Testis (tissue), 3 donors: ENCODE data around the gene AGPAT1. TPM values are rescaled to one million over a fixed set of nuclear protein-coding genes. Genes with fewer than 3 reads are reported as not detected.

Experiments used
- DNase-seq: peaks from one replicate; pipeline ENCODE4 v3.0.0-alpha.2; 2019
- H3K27ac ChIP-seq, 2 donors: fragments of 200-600 bp; sonication (generic); one replicate each; pipeline ENCODE4 v1.5.1; 2019
- H3K27me3 ChIP-seq: fragments of 200-600 bp; sonication (generic); one replicate; pipeline ENCODE4 v1.5.1; 2019
- H3K36me3 ChIP-seq: fragments of 200-600 bp; sonication (generic); one replicate; pipeline ENCODE4 v1.5.1; 2017; ENCODE audit warnings: low read depth; ENCODE audit errors: missing control alignments
- H3K4me1 ChIP-seq: fragments of 200-600 bp; sonication (generic); one replicate; pipeline ENCODE4 v1.5.1; 2019
- H3K4me3 ChIP-seq, 2 donors: fragments of 200-600 bp; sonication (generic); one replicate each; pipeline ENCODE4 v1.5.1; 2017 to 2019
- H3K9me3 ChIP-seq: fragments of 200-600 bp; sonication (generic); one replicate; pipeline ENCODE4 v1.5.1; 2017
- POLR2A ChIP-seq: fragments of 450-650 bp; IDR thresholded peaks from one replicate; pipeline ENCODE4 v1.6.1; 2017; ENCODE audit warnings: antibody characterized with exemption, mild to moderate bottlenecking, moderate library complexity
- WGBS, 2 donors: methylation state at CpG; one replicate each; pipeline ENCODE4 v1.1.5; 2018; 5-methylcytosine and 5-hydroxymethylcytosine counted together
- intact Hi-C: fragments of 100-400 bp; cut with DNase I; formaldehyde crosslinking; loops from one replicate; pipeline ENCODE4 v1.15.1; 2023; ENCODE audit warnings: low total_unique reads
- microRNA-seq, 2 donors: library from miRNA; unstranded; fragments of <30 nt; microRNA quantifications; one replicate each; pipeline ENCODE4, GENCODE V29; 2016; ENCODE audit warnings: borderline number of aligned reads in 2 of 2, borderline replicate concordance in 1 of 2
- polyA plus RNA-seq: library from polyadenylated mRNA; stranded (reverse); fragments of 350-450 nt; fragmentation: Illumina TruSeq; extraction: RNeasy Lipid Tissue Mini Kit (QIAGEN cat#74804); gene quantifications from one replicate; pipeline ENCODE4 v1.2.3, GENCODE V29; 2014; ENCODE audit warnings: low read depth, low replicate concordance; ENCODE audit not compliant: insufficient read depth
- small RNA-seq, 2 donors: library from RNA; depleted of rRNA; stranded (forward); fragments of <200 nt; gene quantifications; one replicate each; pipeline ENCODE3, GENCODE V24; 2016
- total RNA-seq, 2 donors: library from RNA; depleted of rRNA; stranded (reverse); fragments of >200 nt; gene quantifications; one replicate each; pipeline ENCODE4 v1.2.3, GENCODE V29; 2016
- TF ChIP-seq, protein P1 (sequence below), 3 experiments: fragments of 450-650 bp in 2 of 3; fragments of 200-600 bp in 1 of 3; sonication (generic) in 1 of 3; IDR thresholded peaks; one replicate each; pipeline ENCODE4 v1.5.1; 2016 to 2019; ENCODE audit warnings: antibody characterized with exemption in 3 of 3, mild to moderate bottlenecking in 2 of 3, moderate library complexity in 1 of 3

AGPAT1 gene
- total and polyA plus RNA-seq, 3 donors from 2014 or later = 107 to 158 (median 115) TPM

DNA sequence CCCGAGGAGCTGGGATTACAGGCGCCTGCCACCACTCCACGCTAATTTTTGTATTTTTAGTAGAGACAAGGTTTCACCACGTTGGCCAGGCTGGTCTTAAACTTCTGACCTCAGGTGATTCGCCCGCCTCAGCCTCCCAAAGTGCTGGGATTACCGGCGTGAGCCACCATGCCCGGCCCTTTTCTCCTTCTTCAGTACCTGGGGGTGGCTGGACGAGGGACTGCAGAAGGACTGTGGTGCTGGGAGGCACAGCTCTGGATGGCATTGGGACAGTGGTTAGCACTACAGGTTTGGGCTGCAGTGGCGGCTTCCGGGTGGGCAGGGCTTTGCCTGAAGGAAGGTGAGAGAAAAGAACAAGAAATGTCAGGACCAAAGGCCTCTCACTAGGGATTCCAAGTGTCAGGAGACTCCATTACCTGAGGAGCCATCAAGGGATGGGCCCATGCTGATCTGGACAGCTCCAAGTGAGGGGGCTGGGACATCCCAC is 55.3 kb downstream of the AGPAT1 start:
- Histone ChIP-seq H3K36me3 (no peaks in the 10 kb centered on the region), H3K9me3 (no peaks in the 10 kb centered on the region), H3K27me3 (no peaks in the 10 kb centered on the region), H3K4me1 (no peaks in the 10 kb centered on the region), H3K4me3 (no peak overlapping the region), H3K27ac (no peak overlapping the region)
- TF ChIP-seq POLR2A = no peak
- TF ChIP-seq, protein P1, sequence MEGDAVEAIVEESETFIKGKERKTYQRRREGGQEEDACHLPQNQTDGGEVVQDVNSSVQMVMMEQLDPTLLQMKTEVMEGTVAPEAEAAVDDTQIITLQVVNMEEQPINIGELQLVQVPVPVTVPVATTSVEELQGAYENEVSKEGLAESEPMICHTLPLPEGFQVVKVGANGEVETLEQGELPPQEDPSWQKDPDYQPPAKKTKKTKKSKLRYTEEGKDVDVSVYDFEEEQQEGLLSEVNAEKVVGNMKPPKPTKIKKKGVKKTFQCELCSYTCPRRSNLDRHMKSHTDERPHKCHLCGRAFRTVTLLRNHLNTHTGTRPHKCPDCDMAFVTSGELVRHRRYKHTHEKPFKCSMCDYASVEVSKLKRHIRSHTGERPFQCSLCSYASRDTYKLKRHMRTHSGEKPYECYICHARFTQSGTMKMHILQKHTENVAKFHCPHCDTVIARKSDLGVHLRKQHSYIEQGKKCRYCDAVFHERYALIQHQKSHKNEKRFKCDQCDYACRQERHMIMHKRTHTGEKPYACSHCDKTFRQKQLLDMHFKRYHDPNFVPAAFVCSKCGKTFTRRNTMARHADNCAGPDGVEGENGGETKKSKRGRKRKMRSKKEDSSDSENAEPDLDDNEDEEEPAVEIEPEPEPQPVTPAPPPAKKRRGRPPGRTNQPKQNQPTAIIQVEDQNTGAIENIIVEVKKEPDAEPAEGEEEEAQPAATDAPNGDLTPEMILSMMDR (IDR thresholded peaks at IDR 0.05) = no peak
- no peak for DNase-seq
- intact Hi-C loops = loop anchor here (10.0 kb wide), 1 partner anchor 166 kb away; the partner anchor contains the start of genes NELFE and SKIC2
- 93 to 96% methylated on average over 11 to 12 of the region's 12 CpGs for WGBS, 2 donors

DNA sequence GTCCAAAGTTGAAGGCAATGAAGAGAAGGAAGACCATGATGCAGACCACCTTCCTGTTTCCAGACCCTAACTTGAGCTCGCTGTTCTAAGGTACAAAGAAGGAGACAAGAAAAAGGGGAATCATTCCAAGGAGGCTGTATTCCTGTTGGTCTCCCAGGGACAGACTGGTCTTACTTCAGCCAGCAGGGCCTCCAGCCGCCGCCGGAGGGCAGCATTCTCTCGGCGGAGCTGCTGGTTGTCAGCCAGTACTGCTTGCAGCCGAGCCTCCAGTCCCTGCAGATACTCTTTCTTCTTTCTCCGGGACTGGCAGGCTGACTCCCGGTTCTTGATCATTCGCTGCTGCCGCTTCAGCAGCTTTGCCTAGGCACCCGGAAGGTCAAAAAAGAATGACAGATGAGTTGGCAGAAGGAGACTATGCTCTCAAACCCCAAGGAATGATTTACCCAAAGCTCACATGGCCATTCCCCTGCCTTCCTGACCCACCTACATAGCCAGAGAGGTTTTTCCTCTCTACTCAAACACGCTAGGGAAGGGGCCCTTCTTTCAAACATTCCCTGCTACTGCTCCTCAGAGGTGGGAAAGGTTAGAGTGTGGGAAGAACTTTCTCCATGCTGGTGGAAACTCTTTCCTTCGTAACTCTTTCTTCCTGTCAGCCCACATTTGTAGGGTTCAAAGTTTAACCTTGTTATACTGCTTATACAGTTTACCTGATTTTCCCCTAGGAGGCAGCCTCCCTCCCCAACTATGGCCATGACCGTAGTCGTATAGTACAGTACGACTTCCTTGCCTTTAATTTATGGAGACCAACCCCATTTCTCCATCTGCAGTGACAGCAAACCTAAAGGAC is 56.9 kb downstream of the AGPAT1 start:
- intact Hi-C loops = no loop called here
- H3K27ac ChIP-seq = peak overlapping the region in 1 of 2 donors; percentile 60
- DNase-seq = peak; percentile 92
- no peaks in the 10 kb centered on the region for H3K27me3 ChIP-seq
- H3K9me3 ChIP-seq = no peaks in the 10 kb centered on the region
- H3K4me3 ChIP-seq = no peak overlapping the region
- H3K36me3 ChIP-seq = no peaks in the 10 kb centered on the region
- TF ChIP-seq, protein P1 (IDR thresholded peaks at IDR 0.05) = peak; percentile 83 to 94 (median 90)
- TF ChIP-seq POLR2A = no peak
- H3K4me1 ChIP-seq = peaks cover 3% of the 10 kb centered on the region
- 31 to 42% methylated on average over 17 of the region's 17 CpGs for WGBS, 2 donors

Small RNAs within 50 kb of the gene (microRNA-seq; reads per million reads assigned to microRNA genes)
- gene MIR6721 (2.8 to 4.8 reads per million in 2 donors), gene MIR6833 (0 reads per million in 2 donors)

Small RNAs within 50 kb of the gene (small RNA-seq; reads per million reads assigned to genes)
- gene AL662884.1 (0 reads per million in 2 donors), gene MIR6833 (0 reads per million in 2 donors)

Other genes with a start within 250 kb of the AGPAT1 start
- 1 to 10 TPM; 5.1 to 6.3 TPM for gene C2, start 248.4 kb downstream of the AGPAT1 start, total RNA-seq
- gene C2, start 248.4 kb downstream of the AGPAT1 start, polyA plus RNA-seq = 24.8 TPM
- 1 to 10 TPM; 4.8 to 5.8 TPM for gene CFB, start 230.0 kb downstream of the AGPAT1 start, total RNA-seq
- 38.6 TPM for gene CFB, start 230.0 kb downstream of the AGPAT1 start, polyA plus RNA-seq
- 100 to 1,000 TPM; 181 to 219 TPM for gene NELFE, start 217.1 kb downstream of the AGPAT1 start, total RNA-seq
- 292 TPM for gene NELFE, start 217.1 kb downstream of the AGPAT1 start, polyA plus RNA-seq
- gene SKIC2, start 216.9 kb downstream of the AGPAT1 start, total RNA-seq = 10 to 100 TPM; 59.2 to 73.0 TPM
- 39.6 TPM for gene SKIC2, start 216.9 kb downstream of the AGPAT1 start, polyA plus RNA-seq
- 10 to 100 TPM; 43.7 to 59.1 TPM for gene DXO, start 203.9 kb downstream of the AGPAT1 start, total RNA-seq
- gene DXO, start 203.9 kb downstream of the AGPAT1 start, polyA plus RNA-seq = 96.6 TPM
- 100 to 1,000 TPM in 1 of 2 donors, 10 to 100 TPM in 1; 24.6 to 123 TPM for gene C4A, start 194.0 kb downstream of the AGPAT1 start, total RNA-seq
- gene C4A, start 194.0 kb downstream of the AGPAT1 start, polyA plus RNA-seq = 114 TPM
- 10 to 100 TPM; 21.3 to 96.7 TPM for gene C4B, start 161.3 kb downstream of the AGPAT1 start, total RNA-seq
- gene C4B, start 161.3 kb downstream of the AGPAT1 start, polyA plus RNA-seq = 125 TPM
- 1 to 10 TPM in 1 of 2 donors, under 1 TPM in 1; 0.81 to 1.7 TPM for gene CYP21A2, start 137.7 kb downstream of the AGPAT1 start, total RNA-seq
- 0.96 TPM for gene CYP21A2, start 137.7 kb downstream of the AGPAT1 start, polyA plus RNA-seq
- gene TNXB, start 66.7 kb downstream of the AGPAT1 start, total RNA-seq = 10 to 100 TPM; 42.4 to 44.0 TPM
- gene TNXB, start 66.7 kb downstream of the AGPAT1 start, polyA plus RNA-seq = 78.2 TPM
- 100 to 1,000 TPM; 120 to 138 TPM for gene ATF6B, start 47.8 kb downstream of the AGPAT1 start, total RNA-seq
- gene ATF6B, start 47.8 kb downstream of the AGPAT1 start, polyA plus RNA-seq = 76.3 TPM
- 1 to 10 TPM; 7.2 to 9.5 TPM for gene FKBPL, start 45.8 kb downstream of the AGPAT1 start, total RNA-seq
- gene FKBPL, start 45.8 kb downstream of the AGPAT1 start, polyA plus RNA-seq = 11.6 TPM
- gene PRRT1, start 24.1 kb downstream of the AGPAT1 start, total RNA-seq = 1 to 10 TPM; 4.2 to 6.2 TPM
- gene PRRT1, start 24.1 kb downstream of the AGPAT1 start, polyA plus RNA-seq = 6.1 TPM
- gene PPT2, start 21.9 kb downstream of the AGPAT1 start, total RNA-seq = 10 to 100 TPM; 33.9 to 92.8 TPM
- 18.9 TPM for gene PPT2, start 21.9 kb downstream of the AGPAT1 start, polyA plus RNA-seq
- 10 to 100 TPM; 24.3 to 25.7 TPM for gene EGFL8, start 11.5 kb downstream of the AGPAT1 start, total RNA-seq
- gene EGFL8, start 11.5 kb downstream of the AGPAT1 start, polyA plus RNA-seq = 13.9 TPM
- 10 to 100 TPM; 76.1 to 79.0 TPM for gene RNF5, start 2.3 kb upstream of the AGPAT1 start, total RNA-seq
- 67.1 TPM for gene RNF5, start 2.3 kb upstream of the AGPAT1 start, polyA plus RNA-seq
- 1 to 10 TPM; 5.8 to 8.6 TPM for gene AGER, start 8.2 kb upstream of the AGPAT1 start, total RNA-seq
- 7.8 TPM for gene AGER, start 8.2 kb upstream of the AGPAT1 start, polyA plus RNA-seq
- gene PBX2, start 14.1 kb upstream of the AGPAT1 start, total RNA-seq = 100 to 1,000 TPM in 1 of 2 donors, 10 to 100 TPM in 1; 97.9 to 111 TPM
- 65.0 TPM for gene PBX2, start 14.1 kb upstream of the AGPAT1 start, polyA plus RNA-seq
- gene GPSM3, start 16.6 kb upstream of the AGPAT1 start, total RNA-seq = 1 to 10 TPM; 5.4 to 7.7 TPM
- 11.3 TPM for gene GPSM3, start 16.6 kb upstream of the AGPAT1 start, polyA plus RNA-seq
- gene NOTCH4, start 48.0 kb upstream of the AGPAT1 start, total RNA-seq = 10 to 100 TPM; 15.2 to 26.9 TPM
- 12.4 TPM for gene NOTCH4, start 48.0 kb upstream of the AGPAT1 start, polyA plus RNA-seq
- gene TSBP1, start 195.8 kb upstream of the AGPAT1 start, total RNA-seq = 10 to 100 TPM; 11.8 to 18.4 TPM
- 21.0 TPM for gene TSBP1, start 195.8 kb upstream of the AGPAT1 start, polyA plus RNA-seq
- under 1 TPM in 1 of 2 donors, not detected in 1; 0.74 TPM for gene BTNL2, start 231.1 kb upstream of the AGPAT1 start, total RNA-seq
- not detected for gene BTNL2, start 231.1 kb upstream of the AGPAT1 start, polyA plus RNA-seq